H9 (cell line): ENCODE results near the gene SUPT5H. TPM values are rescaled to one million over a fixed set of nuclear protein-coding genes. Genes with fewer than 3 reads are reported as not detected.
"Not testable (repeated sequence)": the region's sequence is repeated elsewhere in the genome, so short reads cannot be mapped to it uniquely, and the experiment has no call there.

Experiments
- DNase-seq: peaks from one replicate; pipeline ENCODE4 v3.0.0-alpha.2; 2017
- H2AFZ ChIP-seq: one replicate; pipeline ENCODE4 v1.6.1; 2013; ENCODE audit warnings: mild to moderate bottlenecking, low read length, control low read depth, moderate library complexity
- H2AK5ac ChIP-seq: 2 replicates; pipeline ENCODE4 v1.6.1; 2013; ENCODE audit warnings: low read length, control low read depth, mixed read lengths; ENCODE audit not compliant: insufficient read length
- H2BK120ac ChIP-seq: one replicate; pipeline ENCODE4 v1.6.1; 2013; ENCODE audit warnings: low read depth, mild to moderate bottlenecking, low read length, control low read depth, inconsistent platforms; ENCODE audit not compliant: poor library complexity, severe bottlenecking
- H2BK12ac ChIP-seq: 2 replicates; pipeline ENCODE4 v1.6.1; 2013; ENCODE audit warnings: low read length, control low read depth, mixed read lengths, low read depth; ENCODE audit not compliant: insufficient read length
- H2BK15ac ChIP-seq: 2 replicates; pipeline ENCODE4 v1.6.1; 2013; ENCODE audit warnings: low read depth, low read length, control low read depth
- H2BK20ac ChIP-seq: one replicate; pipeline ENCODE4 v1.6.1; 2013; ENCODE audit warnings: low read depth, mild to moderate bottlenecking, low read length, control low read depth, inconsistent platforms; ENCODE audit not compliant: poor library complexity, severe bottlenecking
- H2BK5ac ChIP-seq: 2 replicates; pipeline ENCODE4 v1.6.1; 2013; ENCODE audit warnings: low read length, control low read depth, mixed read lengths; ENCODE audit not compliant: insufficient read length
- H3K14ac ChIP-seq: 2 replicates; pipeline ENCODE4 v1.6.1; 2013; ENCODE audit warnings: low read length, control low read depth; ENCODE audit not compliant: insufficient read depth
- H3K18ac ChIP-seq: 2 replicates; pipeline ENCODE4 v1.6.1; 2013; ENCODE audit warnings: low read depth, mild to moderate bottlenecking, mixed read lengths, low read length, control low read depth; ENCODE audit not compliant: insufficient read length
- H3K23ac ChIP-seq: 2 replicates; pipeline ENCODE4 v1.6.1; 2013; ENCODE audit warnings: low read length, control low read depth, mixed read lengths, low read depth; ENCODE audit not compliant: insufficient read length
- H3K23me2 ChIP-seq: 2 replicates; pipeline ENCODE4 v1.6.1; 2013; ENCODE audit warnings: low read depth, mild to moderate bottlenecking, mixed read lengths, low read length, control low read depth; ENCODE audit not compliant: insufficient read length, poor library complexity, severe bottlenecking
- H3K27ac ChIP-seq: 2 replicates; pipeline ENCODE4 v1.5.1; 2013; ENCODE audit warnings: low read length, control low read depth, mixed read lengths, low read depth; ENCODE audit not compliant: insufficient read length
- H3K27me3 ChIP-seq: 2 replicates; pipeline ENCODE4 v1.6.1; 2013; ENCODE audit warnings: low read length, control low read depth, inconsistent platforms; ENCODE audit not compliant: insufficient read depth
- H3K4ac ChIP-seq: 2 replicates; pipeline ENCODE4 v1.6.1; 2013; ENCODE audit warnings: low read depth, mild to moderate bottlenecking, control low read depth, inconsistent platforms, low read length, moderate library complexity
- H3K4me1 ChIP-seq: 2 replicates; pipeline ENCODE4 v1.6.1; 2013; ENCODE audit warnings: low read length, control low read depth, inconsistent platforms; ENCODE audit not compliant: insufficient read depth
- H3K4me2 ChIP-seq: 2 replicates; pipeline ENCODE4 v1.6.1; 2013; ENCODE audit warnings: low read length, control low read depth, mixed read lengths; ENCODE audit not compliant: insufficient read length, insufficient read depth
- H3K56ac ChIP-seq: 2 replicates; pipeline ENCODE4 v1.6.1; 2013; ENCODE audit warnings: low read depth, mild to moderate bottlenecking, mixed read lengths, low read length, control low read depth; ENCODE audit not compliant: insufficient read length
- H3K79me1 ChIP-seq: 2 replicates; pipeline ENCODE4 v1.6.1; 2013; ENCODE audit warnings: low read depth, mild to moderate bottlenecking, moderate library complexity, low read length, control low read depth, inconsistent platforms; ENCODE audit not compliant: insufficient read depth, poor library complexity, severe bottlenecking
- H3K79me2 ChIP-seq: 2 replicates; pipeline ENCODE4 v1.6.1; 2013; ENCODE audit warnings: low read length, control low read depth, inconsistent platforms; ENCODE audit not compliant: insufficient read depth
- H3K9ac ChIP-seq: 2 replicates; pipeline ENCODE4 v1.6.1; 2013; ENCODE audit warnings: low read length, control low read depth, mixed read lengths; ENCODE audit not compliant: insufficient read length; ENCODE audit errors: extremely low read depth
- H3K9me3 ChIP-seq: one replicate; pipeline ENCODE4 v1.6.1; 2013; ENCODE audit warnings: low read depth, low read length, inconsistent platforms; ENCODE audit not compliant: control insufficient read depth
- H3T11ph ChIP-seq: one replicate; pipeline ENCODE4 v1.6.1; 2013; ENCODE audit warnings: mild to moderate bottlenecking, low read length, control low read depth, inconsistent platforms
- H4K20me1 ChIP-seq: one replicate; pipeline ENCODE4 v1.6.1; 2013; ENCODE audit not compliant: control insufficient read depth, insufficient read length, insufficient read depth
- H4K5ac ChIP-seq: 2 replicates; pipeline ENCODE4 v1.6.1; 2013; ENCODE audit warnings: low read depth, mild to moderate bottlenecking, mixed read lengths, low read length, control low read depth; ENCODE audit not compliant: insufficient read length
- H4K8ac ChIP-seq: replicated peaks from 2 replicates; pipeline ENCODE4 v1.6.1; 2013; ENCODE audit warnings: low read length, control low read depth, mixed read lengths, low read depth; ENCODE audit not compliant: insufficient read length
- H4K91ac ChIP-seq: 2 replicates; pipeline ENCODE4 v1.6.1; 2013; ENCODE audit warnings: low read depth, mild to moderate bottlenecking, moderate library complexity, mixed read lengths, low read length, control low read depth; ENCODE audit not compliant: insufficient read length
- H3K27ac Mint-ChIP-seq, 3 experiments: 2 replicates in 2 of 3; 3 replicates in 1 of 3; pipeline ENCODE4 v1.8.0; 2020 to 2021; ENCODE audit warnings: mixed read lengths in 3 of 3, mild to moderate bottlenecking in 1 of 3, moderate library complexity in 1 of 3
- H3K27me3 Mint-ChIP-seq: 2 replicates; pipeline ENCODE4 v1.8.0; 2021; ENCODE audit warnings: low read depth, mild to moderate bottlenecking, moderate library complexity, mixed read lengths
- H3K36me3 Mint-ChIP-seq, 3 experiments: 2 replicates in 2 of 3; 3 replicates in 1 of 3; pipeline ENCODE4 v1.8.0; 2020 to 2021; ENCODE audit warnings: low read depth in 3 of 3, mixed read lengths in 3 of 3; ENCODE audit not compliant: insufficient read depth in 1 of 3
- H3K4me1 Mint-ChIP-seq, 2 experiments: 2 replicates each; pipeline ENCODE4 v1.8.0; 2020; ENCODE audit warnings: mixed read lengths in 2 of 2
- H3K4me3 Mint-ChIP-seq, 2 experiments: 2 replicates in 1 of 2; 3 replicates in 1 of 2; pipeline ENCODE4 v1.8.0; 2020 to 2021; ENCODE audit warnings: mild to moderate bottlenecking in 2 of 2, mixed read lengths in 2 of 2, moderate library complexity in 1 of 2
- H3K9me3 Mint-ChIP-seq, 2 experiments: 2 replicates in 1 of 2; 3 replicates in 1 of 2; pipeline ENCODE4 v1.8.0; 2020; ENCODE audit warnings: mild to moderate bottlenecking in 2 of 2, mixed read lengths in 2 of 2, moderate library complexity in 1 of 2
- WGBS: extraction: QIAGEN DNeasy Blood & Tissue Kit; methylation state at CpG from one replicate; pipeline ENCODE4 v1.1.7; 2013; ENCODE audit warnings: missing lambda C conversion rate, low lambda C conversion rate, mixed read lengths; ENCODE audit not compliant: insufficient read length; ENCODE audit errors: extremely low coverage; 5-methylcytosine and 5-hydroxymethylcytosine counted together
- total RNA-seq: library from RNA; stranded (reverse); gene quantifications from 2 replicates; pipeline ENCODE4 v1.2.1, GENCODE V29; 2021
- TF ChIP-seq, protein P1 (sequence below): fragments of 200-600 bp; sonication (generic); conservative IDR thresholded peaks from 3 replicates; pipeline ENCODE4 v1.8.0; 2021; ENCODE audit warnings: antibody characterized with exemption, mild to moderate bottlenecking

SUPT5H gene
- total RNA-seq, 1 experiment from 2014 or later = 145 TPM

DNA sequence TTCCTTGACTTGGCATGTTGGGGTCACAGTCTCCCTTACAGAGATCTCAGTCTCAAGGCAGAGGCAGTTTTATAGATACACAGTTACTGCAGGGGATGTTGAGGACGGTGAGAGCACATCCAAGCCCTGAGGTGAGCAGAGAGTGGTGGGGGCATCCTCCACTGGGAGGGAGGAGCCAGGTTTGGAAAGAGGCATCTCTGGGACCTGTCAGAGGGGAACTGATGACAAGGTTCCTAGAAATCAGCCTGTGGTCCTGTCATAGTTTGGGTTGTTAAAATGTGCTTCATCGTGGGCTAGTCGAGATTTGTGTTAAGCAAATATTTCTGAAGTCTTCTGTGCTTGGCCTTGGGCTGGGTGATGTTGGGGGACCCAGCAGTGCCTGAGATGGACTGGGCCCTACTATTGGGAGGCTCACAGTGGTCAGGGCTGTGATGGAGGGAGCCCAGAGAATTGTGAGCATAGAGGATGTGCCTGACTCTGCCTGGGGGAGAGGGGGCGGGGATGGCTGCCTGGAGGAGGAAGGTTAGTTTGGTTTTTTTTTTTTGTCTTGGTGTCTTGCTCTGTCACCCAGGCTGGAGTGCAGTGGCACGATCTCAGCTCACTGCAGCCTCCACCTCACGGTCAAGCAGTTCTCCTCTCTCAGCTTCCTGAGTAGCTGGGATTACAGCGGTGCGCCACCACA lies 3.9 kb downstream of the SUPT5H start:
- H3K27ac Mint-ChIP-seq = peak overlapping the region in 2 of 3 experiments; percentile 81 to 89; a peak in 4 of 7 replicates
- H3K4me2 ChIP-seq = no peak overlapping the region

DNA sequence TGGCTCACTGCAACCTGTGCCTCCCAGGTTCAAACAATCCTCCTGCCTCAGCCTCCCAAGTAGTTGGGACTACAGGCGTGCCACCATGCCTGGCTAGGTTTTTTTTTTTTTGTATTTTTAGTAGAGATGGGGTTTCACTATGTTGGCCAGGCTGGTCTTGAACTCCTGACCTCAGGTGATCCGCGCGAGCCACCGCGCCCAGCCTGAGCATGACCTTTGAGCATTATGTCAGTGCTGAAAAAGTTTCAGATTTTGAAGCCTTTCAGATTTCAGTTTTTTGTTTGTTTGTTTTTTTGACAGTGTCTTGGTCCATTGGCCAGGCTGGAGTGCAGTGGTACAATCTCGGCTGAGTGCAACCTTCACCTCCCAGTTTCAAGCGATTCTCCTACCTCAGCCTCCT lies 5.9 kb downstream of the SUPT5H start:
- H3K14ac ChIP-seq, H4K20me1 ChIP-seq, H3K23me2 ChIP-seq, H3K27me3 ChIP-seq, H3K18ac ChIP-seq, H2BK20ac ChIP-seq, H2BK12ac ChIP-seq, H3K9me3 ChIP-seq, H2BK5ac ChIP-seq, H3K4me2 ChIP-seq, H4K91ac ChIP-seq, H3K56ac ChIP-seq, H3K23ac ChIP-seq, H2BK15ac ChIP-seq, H3K4ac ChIP-seq, H3K4me1 Mint-ChIP-seq, H2AFZ ChIP-seq, H3K27ac ChIP-seq, H3K27me3 Mint-ChIP-seq, H3K4me1 ChIP-seq, H3K4me3 Mint-ChIP-seq, DNase-seq, H2AK5ac ChIP-seq, H4K5ac ChIP-seq, H4K8ac ChIP-seq, H2BK120ac ChIP-seq, H3K9ac ChIP-seq, H3T11ph ChIP-seq, H3K9me3 Mint-ChIP-seq: not testable (repeated sequence)
- peaks cover 26 to 70% (median 55%) of the 10 kb centered on the region in 3 experiments; a peak in 6 of 7 replicates for H3K36me3 Mint-ChIP-seq
- no CpG with 5 or more reads among the region's 8 CpGs for WGBS
- peaks cover 13% of the 10 kb centered on the region for H3K79me1 ChIP-seq
- H3K27ac Mint-ChIP-seq = peak overlapping the region in 1 of 3 experiments; percentile 44; a peak in 1 of 7 replicates
- H3K79me2 ChIP-seq = peaks cover 34% of the 10 kb centered on the region; the same call in 1 of the 2 replicates

More for the DNA sequence above, 3.9 kb downstream of the SUPT5H start:
- Mint-ChIP-seq H3K27me3 (no peaks in the 10 kb centered on the region), H3K36me3 (peaks cover 23 to 64% (median 49%) of the 10 kb centered on the region in 3 experiments; a peak in 6 of 7 replicates), H3K9me3 (peaks cover 0 to 5% of the 10 kb centered on the region in 2 experiments; a peak in 2 of 5 replicates), H3K4me1 (peaks cover 10 to 15% of the 10 kb centered on the region in 2 experiments), H3K4me3 (peak overlapping the region in 1 of 2 experiments; percentile 25; a peak in 2 of 5 replicates)
- no CpG with 5 or more reads among the region's 8 CpGs for WGBS
- Histone ChIP-seq H2BK5ac (no peak overlapping the region), H3K23me2 (peaks cover 5% of the 10 kb centered on the region), H3K23ac (no peak overlapping the region), H3T11ph (no peak overlapping the region), H2AK5ac (no peak overlapping the region), H2BK20ac (no peak overlapping the region), H4K91ac (no peak overlapping the region), H4K8ac (no peak overlapping the region), H3K79me2 (peaks cover 43% of the 10 kb centered on the region; the same call in 1 of the 2 replicates), H2BK120ac (no peak overlapping the region), H3K27me3 (no peaks in the 10 kb centered on the region), H2BK12ac (no peak overlapping the region), H3K14ac (no peak overlapping the region), H3K18ac (no peak overlapping the region), H3K79me1 (peaks cover 11% of the 10 kb centered on the region), H4K20me1 (peaks cover 2% of the 10 kb centered on the region), H3K9ac (peak overlapping the region; percentile 36), H2BK15ac (no peak overlapping the region), H3K56ac (no peak overlapping the region), H3K27ac (no peak overlapping the region), H3K4me1 (no peaks in the 10 kb centered on the region), H3K9me3 (no peaks in the 10 kb centered on the region), H2AFZ (no peak overlapping the region), H3K4ac (no peak overlapping the region), H4K5ac (no peak overlapping the region)
- TF ChIP-seq, protein P1, sequence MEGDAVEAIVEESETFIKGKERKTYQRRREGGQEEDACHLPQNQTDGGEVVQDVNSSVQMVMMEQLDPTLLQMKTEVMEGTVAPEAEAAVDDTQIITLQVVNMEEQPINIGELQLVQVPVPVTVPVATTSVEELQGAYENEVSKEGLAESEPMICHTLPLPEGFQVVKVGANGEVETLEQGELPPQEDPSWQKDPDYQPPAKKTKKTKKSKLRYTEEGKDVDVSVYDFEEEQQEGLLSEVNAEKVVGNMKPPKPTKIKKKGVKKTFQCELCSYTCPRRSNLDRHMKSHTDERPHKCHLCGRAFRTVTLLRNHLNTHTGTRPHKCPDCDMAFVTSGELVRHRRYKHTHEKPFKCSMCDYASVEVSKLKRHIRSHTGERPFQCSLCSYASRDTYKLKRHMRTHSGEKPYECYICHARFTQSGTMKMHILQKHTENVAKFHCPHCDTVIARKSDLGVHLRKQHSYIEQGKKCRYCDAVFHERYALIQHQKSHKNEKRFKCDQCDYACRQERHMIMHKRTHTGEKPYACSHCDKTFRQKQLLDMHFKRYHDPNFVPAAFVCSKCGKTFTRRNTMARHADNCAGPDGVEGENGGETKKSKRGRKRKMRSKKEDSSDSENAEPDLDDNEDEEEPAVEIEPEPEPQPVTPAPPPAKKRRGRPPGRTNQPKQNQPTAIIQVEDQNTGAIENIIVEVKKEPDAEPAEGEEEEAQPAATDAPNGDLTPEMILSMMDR = no peak
- no peak for DNase-seq
